ENCODE results near the gene GRM5. TPM values are rescaled to one million over a fixed set of nuclear protein-coding genes. Genes with fewer than 3 reads are reported as not detected.
"Not testable (repeated sequence)": the region's sequence is repeated elsewhere in the genome, so short reads cannot be mapped to it uniquely, and the experiment has no call there.

Gene GRM5
- total RNA-seq, 1 experiment from 2014 or later = not detected

GRCh38 chr11:88882800-88883199, 183.0 kb downstream of the GRM5 start:
- H4K20me1 ChIP-seq (ENCODE audit: insufficient read depth, low read depth, low read length); DNase-seq; H3K79me2 ChIP-seq (ENCODE audit: low read length); H3K9ac ChIP-seq (ENCODE audit: low read length); H3K9me2 ChIP-seq (replicated peaks; ENCODE audit: insufficient read depth, low read length); H3K4me3 ChIP-seq (ENCODE audit: low read length); H3K9me3 ChIP-seq (ENCODE audit: low read length); H3K4me1 ChIP-seq (ENCODE audit: low read length); H3K27me3 ChIP-seq (ENCODE audit: low read length); H3K27ac ChIP-seq (ENCODE audit: low read length); H3K36me3 ChIP-seq (ENCODE audit: insufficient read depth, low read length); H3K4me2 ChIP-seq (ENCODE audit: low read depth, low read length, poor library complexity, severe bottlenecking); H2AFZ ChIP-seq (ENCODE audit: low read length): not testable (repeated sequence)

- Histone ChIP-seq H3K4me3 (ENCODE audit: low read length) (no peak overlapping the region), H3K27me3 (ENCODE audit: low read length) (no peaks in the 10 kb centered on the region), H3K27ac (ENCODE audit: low read length) (no peak overlapping the region), H4K20me1 (ENCODE audit: insufficient read depth, low read depth, low read length) (no peaks in the 10 kb centered on the region), H3K79me2 (ENCODE audit: low read length) (no peaks in the 10 kb centered on the region), H2AFZ (ENCODE audit: low read length) (no peak overlapping the region), H3K4me2 (ENCODE audit: low read depth, low read length, poor library complexity, severe bottlenecking) (no peak overlapping the region), H3K4me1 (ENCODE audit: low read length) (no peaks in the 10 kb centered on the region), H3K9ac (ENCODE audit: low read length) (no peak overlapping the region), H3K9me2 (replicated peaks; ENCODE audit: insufficient read depth, low read length) (no peaks in the 10 kb centered on the region), H3K9me3 (ENCODE audit: low read length) (no peaks in the 10 kb centered on the region), H3K36me3 (ENCODE audit: insufficient read depth, low read length) (no peaks in the 10 kb centered on the region)
- DNase-seq = no peak
Observed at GRCh38 chr11:88861618-88862017, 204.2 kb downstream of the GRM5 start.

GRCh38 chr11:88860431-88860830, 205.4 kb downstream of the GRM5 start:
- not testable (repeated sequence) for H3K9ac ChIP-seq (ENCODE audit: low read length); H3K4me1 ChIP-seq (ENCODE audit: low read length); H3K27me3 ChIP-seq (ENCODE audit: low read length); H2AFZ ChIP-seq (ENCODE audit: low read length); H3K27ac ChIP-seq (ENCODE audit: low read length); DNase-seq; H3K9me2 ChIP-seq (replicated peaks; ENCODE audit: insufficient read depth, low read length); H3K4me3 ChIP-seq (ENCODE audit: low read length); H3K9me3 ChIP-seq (ENCODE audit: low read length); H3K79me2 ChIP-seq (ENCODE audit: low read length); H3K36me3 ChIP-seq (ENCODE audit: insufficient read depth, low read length); H3K4me2 ChIP-seq (ENCODE audit: low read depth, low read length, poor library complexity, severe bottlenecking); H4K20me1 ChIP-seq (ENCODE audit: insufficient read depth, low read depth, low read length)

- not testable (repeated sequence) for H3K4me3 ChIP-seq (ENCODE audit: low read length); H3K27me3 ChIP-seq (ENCODE audit: low read length)
Observed at GRCh38 chr11:88853963-88854362, 211.8 kb downstream of the GRM5 start.

GRCh38 chr11:88851547-88851946, 214.2 kb downstream of the GRM5 start:
- not testable (repeated sequence) for H3K9me3 ChIP-seq (ENCODE audit: low read length); H3K27ac ChIP-seq (ENCODE audit: low read length); H3K79me2 ChIP-seq (ENCODE audit: low read length); DNase-seq; H3K4me2 ChIP-seq (ENCODE audit: low read depth, low read length, poor library complexity, severe bottlenecking); H3K9ac ChIP-seq (ENCODE audit: low read length); H3K4me3 ChIP-seq (ENCODE audit: low read length); H2AFZ ChIP-seq (ENCODE audit: low read length); H3K27me3 ChIP-seq (ENCODE audit: low read length); H3K9me2 ChIP-seq (replicated peaks; ENCODE audit: insufficient read depth, low read length); H3K4me1 ChIP-seq (ENCODE audit: low read length); H3K36me3 ChIP-seq (ENCODE audit: insufficient read depth, low read length); H4K20me1 ChIP-seq (ENCODE audit: insufficient read depth, low read depth, low read length)

More at GRCh38 chr11:88853963-88854362, 211.8 kb downstream of the GRM5 start:
- not testable (repeated sequence) for H2AFZ ChIP-seq (ENCODE audit: low read length); H3K9me3 ChIP-seq (ENCODE audit: low read length); H3K79me2 ChIP-seq (ENCODE audit: low read length); H3K9me2 ChIP-seq (replicated peaks; ENCODE audit: insufficient read depth, low read length); H3K9ac ChIP-seq (ENCODE audit: low read length); H3K4me2 ChIP-seq (ENCODE audit: low read depth, low read length, poor library complexity, severe bottlenecking); H3K36me3 ChIP-seq (ENCODE audit: insufficient read depth, low read length); DNase-seq; H3K27ac ChIP-seq (ENCODE audit: low read length); H3K4me1 ChIP-seq (ENCODE audit: low read length); H4K20me1 ChIP-seq (ENCODE audit: insufficient read depth, low read depth, low read length)

GRCh38 chr11:88849773-88850172, 216.0 kb downstream of the GRM5 start:
- H3K9ac ChIP-seq (ENCODE audit: low read length) = not testable (repeated sequence)

GRCh38 chr11:88849368-88849767, 216.4 kb downstream of the GRM5 start:
- no peaks in the 10 kb centered on the region for H3K9me3 ChIP-seq (ENCODE audit: low read length)
- no peaks in the 10 kb centered on the region for H3K79me2 ChIP-seq (ENCODE audit: low read length)
- H3K9me2 ChIP-seq (replicated peaks; ENCODE audit: insufficient read depth, low read length) = no peaks in the 10 kb centered on the region
- H4K20me1 ChIP-seq (ENCODE audit: insufficient read depth, low read depth, low read length) = no peaks in the 10 kb centered on the region
- H3K27ac ChIP-seq (ENCODE audit: low read length) = no peak overlapping the region
- no peaks in the 10 kb centered on the region for H3K27me3 ChIP-seq (ENCODE audit: low read length)
- no peak overlapping the region for H2AFZ ChIP-seq (ENCODE audit: low read length)
- no peak overlapping the region for H3K4me3 ChIP-seq (ENCODE audit: low read length)
- no peak overlapping the region for H3K9ac ChIP-seq (ENCODE audit: low read length)
- no peaks in the 10 kb centered on the region for H3K4me1 ChIP-seq (ENCODE audit: low read length)
- H3K36me3 ChIP-seq (ENCODE audit: insufficient read depth, low read length) = no peaks in the 10 kb centered on the region
- DNase-seq = no peak
- no peak overlapping the region for H3K4me2 ChIP-seq (ENCODE audit: low read depth, low read length, poor library complexity, severe bottlenecking)

More at GRCh38 chr11:88849773-88850172, 216.0 kb downstream of the GRM5 start:
- not testable (repeated sequence) for H4K20me1 ChIP-seq (ENCODE audit: insufficient read depth, low read depth, low read length); H3K9me2 ChIP-seq (replicated peaks; ENCODE audit: insufficient read depth, low read length); H3K4me3 ChIP-seq (ENCODE audit: low read length); H3K27ac ChIP-seq (ENCODE audit: low read length); DNase-seq; H3K36me3 ChIP-seq (ENCODE audit: insufficient read depth, low read length); H3K27me3 ChIP-seq (ENCODE audit: low read length); H3K4me1 ChIP-seq (ENCODE audit: low read length); H2AFZ ChIP-seq (ENCODE audit: low read length); H3K79me2 ChIP-seq (ENCODE audit: low read length); H3K4me2 ChIP-seq (ENCODE audit: low read depth, low read length, poor library complexity, severe bottlenecking); H3K9me3 ChIP-seq (ENCODE audit: low read length)

- H4K20me1 ChIP-seq (ENCODE audit: insufficient read depth, low read depth, low read length); H3K4me2 ChIP-seq (ENCODE audit: low read depth, low read length, poor library complexity, severe bottlenecking); DNase-seq: not testable (repeated sequence)
Observed at GRCh38 chr11:88846266-88846665, 219.5 kb downstream of the GRM5 start.

GRCh38 chr11:88844941-88845340, 220.8 kb downstream of the GRM5 start:
- not testable (repeated sequence) for H3K9ac ChIP-seq (ENCODE audit: low read length); H3K27me3 ChIP-seq (ENCODE audit: low read length); H3K9me3 ChIP-seq (ENCODE audit: low read length); H3K27ac ChIP-seq (ENCODE audit: low read length); H3K4me2 ChIP-seq (ENCODE audit: low read depth, low read length, poor library complexity, severe bottlenecking); H3K4me1 ChIP-seq (ENCODE audit: low read length); DNase-seq; H3K36me3 ChIP-seq (ENCODE audit: insufficient read depth, low read length); H3K4me3 ChIP-seq (ENCODE audit: low read length); H3K79me2 ChIP-seq (ENCODE audit: low read length); H3K9me2 ChIP-seq (replicated peaks; ENCODE audit: insufficient read depth, low read length); H2AFZ ChIP-seq (ENCODE audit: low read length); H4K20me1 ChIP-seq (ENCODE audit: insufficient read depth, low read depth, low read length)

More at GRCh38 chr11:88846266-88846665, 219.5 kb downstream of the GRM5 start:
- H3K4me1 ChIP-seq (ENCODE audit: low read length); H2AFZ ChIP-seq (ENCODE audit: low read length); H3K9me2 ChIP-seq (replicated peaks; ENCODE audit: insufficient read depth, low read length); H3K4me3 ChIP-seq (ENCODE audit: low read length); H3K9ac ChIP-seq (ENCODE audit: low read length); H3K9me3 ChIP-seq (ENCODE audit: low read length); H3K79me2 ChIP-seq (ENCODE audit: low read length); H3K36me3 ChIP-seq (ENCODE audit: insufficient read depth, low read length); H3K27me3 ChIP-seq (ENCODE audit: low read length); H3K27ac ChIP-seq (ENCODE audit: low read length): not testable (repeated sequence)
